HepG2 (cell line): ENCODE results near the gene ADGRG1. TPM values are rescaled to one million over a fixed set of nuclear protein-coding genes. Genes with fewer than 3 reads are reported as not detected.

Source experiments
- NFKBIZ ChIP-seq: IDR thresholded peaks from 2 replicates; pipeline ENCODE4 v1.6.1; 2018; ENCODE audit warnings: missing genetic modification reagents, missing compliant biosample characterization
- RELA ChIP-seq: sonication (generic); formaldehyde crosslinking; IDR thresholded peaks from 2 replicates; pipeline ENCODE4 v1.4.0; 2020; ENCODE audit warnings: missing genetic modification reagents
- TSC22D2 ChIP-seq: sonication (generic); formaldehyde crosslinking; IDR thresholded peaks from 2 replicates; pipeline ENCODE4 v1.5.1; 2020; ENCODE audit warnings: missing genetic modification reagents, mild to moderate bottlenecking, borderline replicate concordance
- XRCC5 ChIP-seq: fragments of 200-400 bp; formaldehyde crosslinking; optimal IDR thresholded peaks from 2 replicates; pipeline ENCODE3; 2017; ENCODE audit warnings: mild to moderate bottlenecking, low read length
- ZBTB38 ChIP-seq: sonication (generic); formaldehyde crosslinking; IDR thresholded peaks from 2 replicates; pipeline ENCODE4 v1.5.1; 2020; ENCODE audit warnings: mild to moderate bottlenecking, missing genetic modification reagents
- ZNF331 ChIP-seq: sonication (generic); formaldehyde crosslinking; IDR thresholded peaks from 2 replicates; pipeline ENCODE4 v1.4.0; 2020; ENCODE audit warnings: missing genetic modification reagents
- ZXDC ChIP-seq: sonication (generic); formaldehyde crosslinking; IDR thresholded peaks from 2 replicates; pipeline ENCODE4 v1.5.0; 2020; ENCODE audit warnings: mild to moderate bottlenecking, missing genetic modification reagents
- polyA plus RNA-seq, 8 experiments: library from polyadenylated mRNA; depleted of rRNA in 3 of 8; stranded (reverse) in 7 of 8; unstranded in 1 of 8; fragments of >200 nt; fragmentation: Illumina TruSeq in 4 of 8; extraction: Trizol in 4 of 8; gene quantifications; 2 replicates each; pipeline versions ENCODE4 v1.2.1 to v1.2.3, GENCODE V29; 2011 to 2016; ENCODE audit warnings: low read depth in 4 of 8, missing spikeins in 1 of 8, mixed read lengths in 1 of 8; ENCODE audit not compliant: insufficient read depth in 1 of 8
- total RNA-seq, 5 experiments: library from RNA; depleted of rRNA; stranded (reverse); fragments of >200 nt; fragmentation: Illumina TruSeq; extraction: Trizol; gene quantifications; 2 replicates each; pipeline ENCODE4 v1.2.3, GENCODE V29; 2016; ENCODE audit warnings: low read depth in 1 of 5
- TF ChIP-seq, protein P1 (sequence below): sonication (generic); formaldehyde crosslinking; IDR thresholded peaks from 2 replicates; pipeline ENCODE4 v1.4.0; 2020; ENCODE audit warnings: missing genetic modification reagents, borderline replicate concordance
- TF ChIP-seq, protein P2 (sequence below): sonication (generic); formaldehyde crosslinking; IDR thresholded peaks from 2 replicates; pipeline ENCODE4 v1.4.0; 2020; ENCODE audit warnings: low read depth, missing genetic modification reagents
- TF ChIP-seq, protein P3 (sequence below): sonication (generic); formaldehyde crosslinking; IDR thresholded peaks from 2 replicates; pipeline ENCODE4 v1.4.0; 2020; ENCODE audit warnings: missing genetic modification reagents

ADGRG1 gene
- total and polyA plus RNA-seq, 2 of the 13 experiments (the other 11 are each of a cell fraction or from before 2014, with no cell fraction given), result 2.7 to 5.9 TPM

- TF ChIP-seq, protein P1, sequence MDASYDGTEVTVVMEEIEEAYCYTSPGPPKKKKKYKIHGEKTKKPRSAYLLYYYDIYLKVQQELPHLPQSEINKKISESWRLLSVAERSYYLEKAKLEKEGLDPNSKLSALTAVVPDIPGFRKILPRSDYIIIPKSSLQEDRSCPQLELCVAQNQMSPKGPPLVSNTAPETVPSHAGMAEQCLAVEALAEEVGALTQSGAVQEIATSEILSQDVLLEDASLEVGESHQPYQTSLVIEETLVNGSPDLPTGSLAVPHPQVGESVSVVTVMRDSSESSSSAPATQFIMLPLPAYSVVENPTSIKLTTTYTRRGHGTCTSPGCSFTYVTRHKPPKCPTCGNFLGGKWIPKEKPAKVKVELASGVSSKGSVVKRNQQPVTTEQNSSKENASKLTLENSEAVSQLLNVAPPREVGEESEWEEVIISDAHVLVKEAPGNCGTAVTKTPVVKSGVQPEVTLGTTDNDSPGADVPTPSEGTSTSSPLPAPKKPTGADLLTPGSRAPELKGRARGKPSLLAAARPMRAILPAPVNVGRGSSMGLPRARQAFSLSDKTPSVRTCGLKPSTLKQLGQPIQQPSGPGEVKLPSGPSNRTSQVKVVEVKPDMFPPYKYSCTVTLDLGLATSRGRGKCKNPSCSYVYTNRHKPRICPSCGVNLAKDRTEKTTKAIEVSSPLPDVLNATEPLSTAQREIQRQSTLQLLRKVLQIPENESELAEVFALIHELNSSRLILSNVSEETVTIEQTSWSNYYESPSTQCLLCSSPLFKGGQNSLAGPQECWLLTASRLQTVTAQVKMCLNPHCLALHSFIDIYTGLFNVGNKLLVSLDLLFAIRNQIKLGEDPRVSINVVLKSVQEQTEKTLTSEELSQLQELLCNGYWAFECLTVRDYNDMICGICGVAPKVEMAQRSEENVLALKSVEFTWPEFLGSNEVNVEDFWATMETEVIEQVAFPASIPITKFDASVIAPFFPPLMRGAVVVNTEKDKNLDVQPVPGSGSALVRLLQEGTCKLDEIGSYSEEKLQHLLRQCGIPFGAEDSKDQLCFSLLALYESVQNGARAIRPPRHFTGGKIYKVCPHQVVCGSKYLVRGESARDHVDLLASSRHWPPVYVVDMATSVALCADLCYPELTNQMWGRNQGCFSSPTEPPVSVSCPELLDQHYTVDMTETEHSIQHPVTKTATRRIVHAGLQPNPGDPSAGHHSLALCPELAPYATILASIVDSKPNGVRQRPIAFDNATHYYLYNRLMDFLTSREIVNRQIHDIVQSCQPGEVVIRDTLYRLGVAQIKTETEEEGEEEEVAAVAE, result 0 out of 2 replicates have a peak, but pooled peaks have one; percentile 33
- TF ChIP-seq, protein P2, sequence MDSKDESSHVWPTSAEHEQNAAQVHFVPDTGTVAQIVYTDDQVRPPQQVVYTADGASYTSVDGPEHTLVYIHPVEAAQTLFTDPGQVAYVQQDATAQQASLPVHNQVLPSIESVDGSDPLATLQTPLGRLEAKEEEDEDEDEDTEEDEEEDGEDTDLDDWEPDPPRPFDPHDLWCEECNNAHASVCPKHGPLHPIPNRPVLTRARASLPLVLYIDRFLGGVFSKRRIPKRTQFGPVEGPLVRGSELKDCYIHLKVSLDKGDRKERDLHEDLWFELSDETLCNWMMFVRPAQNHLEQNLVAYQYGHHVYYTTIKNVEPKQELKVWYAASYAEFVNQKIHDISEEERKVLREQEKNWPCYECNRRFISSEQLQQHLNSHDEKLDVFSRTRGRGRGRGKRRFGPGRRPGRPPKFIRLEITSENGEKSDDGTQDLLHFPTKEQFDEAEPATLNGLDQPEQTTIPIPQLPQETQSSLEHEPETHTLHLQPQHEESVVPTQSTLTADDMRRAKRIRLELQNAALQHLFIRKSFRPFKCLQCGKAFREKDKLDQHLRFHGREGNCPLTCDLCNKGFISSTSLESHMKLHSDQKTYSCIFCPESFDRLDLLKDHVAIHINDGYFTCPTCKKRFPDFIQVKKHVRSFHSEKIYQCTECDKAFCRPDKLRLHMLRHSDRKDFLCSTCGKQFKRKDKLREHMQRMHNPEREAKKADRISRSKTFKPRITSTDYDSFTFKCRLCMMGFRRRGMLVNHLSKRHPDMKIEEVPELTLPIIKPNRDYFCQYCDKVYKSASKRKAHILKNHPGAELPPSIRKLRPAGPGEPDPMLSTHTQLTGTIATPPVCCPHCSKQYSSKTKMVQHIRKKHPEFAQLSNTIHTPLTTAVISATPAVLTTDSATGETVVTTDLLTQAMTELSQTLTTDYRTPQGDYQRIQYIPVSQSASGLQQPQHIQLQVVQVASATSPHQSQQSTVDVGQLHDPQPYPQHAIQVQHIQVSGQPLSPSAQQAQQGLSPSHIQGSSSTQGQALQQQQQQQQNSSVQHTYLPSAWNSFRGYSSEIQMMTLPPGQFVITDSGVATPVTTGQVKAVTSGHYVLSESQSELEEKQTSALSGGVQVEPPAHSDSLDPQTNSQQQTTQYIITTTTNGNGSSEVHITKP (CRISPR knock-in tag), result 0 out of 2 replicates have a peak, but pooled peaks have one; percentile 48
- peak; percentile 32; the same call in 1 of the 2 replicates for TF ChIP-seq NFKBIZ (CRISPR knock-in tag)
- TF ChIP-seq RELA (CRISPR knock-in tag), result 0 out of 2 replicates have a peak, but pooled peaks have one; percentile 58
- TF ChIP-seq XRCC5, result peak; percentile 73
- TF ChIP-seq TSC22D2 (CRISPR knock-in tag), result peak; percentile 83; the same call in 1 of the 2 replicates
- no peak for TF ChIP-seq ZBTB38 (CRISPR knock-in tag)
- TF ChIP-seq ZXDC (CRISPR knock-in tag), result 0 out of 2 replicates have a peak, but pooled peaks have one; percentile 67
- TF ChIP-seq, protein P3, sequence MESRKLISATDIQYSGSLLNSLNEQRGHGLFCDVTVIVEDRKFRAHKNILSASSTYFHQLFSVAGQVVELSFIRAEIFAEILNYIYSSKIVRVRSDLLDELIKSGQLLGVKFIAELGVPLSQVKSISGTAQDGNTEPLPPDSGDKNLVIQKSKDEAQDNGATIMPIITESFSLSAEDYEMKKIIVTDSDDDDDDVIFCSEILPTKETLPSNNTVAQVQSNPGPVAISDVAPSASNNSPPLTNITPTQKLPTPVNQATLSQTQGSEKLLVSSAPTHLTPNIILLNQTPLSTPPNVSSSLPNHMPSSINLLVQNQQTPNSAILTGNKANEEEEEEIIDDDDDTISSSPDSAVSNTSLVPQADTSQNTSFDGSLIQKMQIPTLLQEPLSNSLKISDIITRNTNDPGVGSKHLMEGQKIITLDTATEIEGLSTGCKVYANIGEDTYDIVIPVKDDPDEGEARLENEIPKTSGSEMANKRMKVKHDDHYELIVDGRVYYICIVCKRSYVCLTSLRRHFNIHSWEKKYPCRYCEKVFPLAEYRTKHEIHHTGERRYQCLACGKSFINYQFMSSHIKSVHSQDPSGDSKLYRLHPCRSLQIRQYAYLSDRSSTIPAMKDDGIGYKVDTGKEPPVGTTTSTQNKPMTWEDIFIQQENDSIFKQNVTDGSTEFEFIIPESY (CRISPR knock-in tag), result 0 out of 2 replicates have a peak, but pooled peaks have one; percentile 29
- peak; percentile 39; the same call in 1 of the 2 replicates for TF ChIP-seq ZNF331 (CRISPR knock-in tag)
Measured at GRCh38 chr16:57591086-57591869, 37.2 kb upstream of the ADGRG1 start (continued).
